GM21576 (cell line): ENCODE results near the gene LYL1.
A peak's percentile ranks its signal among the peaks of the same experiment; 100 is the strongest.

ENCODE experiments used
- ATAC-seq: cut with Tn5 transposase; IDR thresholded peaks from one replicate; pipeline ENCODE4 v1.9.1; 2021; ENCODE audit warnings: mild to moderate bottlenecking, moderate library complexity; ENCODE audit not compliant: unreplicated experiment

LYL1 gene

DNA sequence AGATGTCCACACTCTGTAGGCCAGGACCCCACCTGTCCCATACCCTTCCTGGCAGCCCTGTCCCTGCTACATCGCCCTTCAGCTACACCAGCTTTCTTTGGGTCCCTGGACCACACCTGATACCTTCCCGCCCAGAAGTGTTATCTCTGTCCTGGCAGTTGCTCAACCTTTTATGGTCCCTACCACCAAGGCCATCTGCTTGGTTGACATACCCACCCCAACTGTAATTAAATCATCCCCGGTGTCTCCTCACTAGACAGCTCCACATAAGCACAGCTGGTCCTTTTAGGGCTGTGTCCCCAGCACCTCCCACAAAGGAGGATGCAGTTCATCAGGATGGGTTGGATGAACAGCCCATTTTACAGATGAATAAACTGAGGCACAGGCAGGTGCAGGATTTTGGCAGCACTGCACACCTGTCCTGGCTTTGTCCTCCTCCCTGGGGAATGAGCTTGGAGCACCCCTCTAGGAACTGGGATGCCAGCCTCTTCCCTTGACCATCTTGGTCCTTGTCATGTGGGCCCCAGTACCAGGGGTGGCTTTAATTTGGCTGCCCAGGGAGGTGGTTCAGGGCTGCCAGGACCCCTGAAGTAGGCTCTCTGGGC is 28.3 kb upstream of the LYL1 start:
- ATAC-seq = no peak

DNA sequence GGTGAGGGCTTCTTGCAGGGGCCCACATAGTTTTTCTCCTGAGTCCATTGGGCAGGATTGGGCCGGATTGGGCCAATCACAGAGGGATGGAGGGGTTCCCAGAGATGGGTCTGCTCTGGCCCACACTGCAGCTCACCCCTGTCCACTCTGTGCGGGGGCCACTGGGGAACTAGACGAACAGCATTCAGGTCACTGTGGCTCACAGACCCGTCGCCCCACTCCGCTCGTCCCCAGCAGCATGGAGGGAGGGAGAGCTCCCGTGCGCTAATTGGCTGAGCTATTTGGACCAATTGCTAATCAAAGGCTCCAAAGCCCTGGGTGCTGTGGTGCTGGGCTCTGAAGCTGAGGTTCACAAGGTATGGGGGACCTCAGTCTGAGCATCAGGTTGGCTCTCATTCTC is 26.7 kb upstream of the LYL1 start:
- ATAC-seq = no peak

DNA sequence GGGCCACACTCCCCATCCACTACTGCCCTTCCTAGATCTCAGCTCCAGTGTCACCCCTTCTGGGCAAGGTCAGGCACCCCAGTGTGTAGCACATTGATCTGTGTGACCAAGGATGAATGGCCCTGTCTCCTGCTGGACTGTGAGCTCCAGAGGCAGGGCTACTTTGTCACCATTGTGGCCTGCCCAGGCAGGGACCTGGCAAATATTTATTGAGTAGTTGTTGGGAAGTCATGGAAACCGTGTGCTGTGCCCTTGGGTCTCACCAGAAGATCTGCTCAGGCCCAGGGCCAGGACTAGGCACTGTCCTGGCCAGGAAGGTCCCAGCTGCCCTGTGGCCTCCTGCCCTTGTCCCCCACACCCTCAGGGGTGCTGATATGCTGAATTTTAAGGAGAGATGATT is 25.9 kb upstream of the LYL1 start:
- no peak for ATAC-seq

GRCh38 chr19:13127811-13128575 is 25.3 kb upstream of the LYL1 start:
- ATAC-seq = no peak

GRCh38 chr19:13127051-13127450 is 24.4 kb upstream of the LYL1 start:
- no peak for ATAC-seq

GRCh38 chr19:13122980-13123957 is 20.6 kb upstream of the LYL1 start:
- no peak for ATAC-seq

GRCh38 chr19:13122275-13122878 is 19.7 kb upstream of the LYL1 start:
- no peak for ATAC-seq

GRCh38 chr19:13121551-13122274 is 19.1 kb upstream of the LYL1 start:
- ATAC-seq = no peak

DNA sequence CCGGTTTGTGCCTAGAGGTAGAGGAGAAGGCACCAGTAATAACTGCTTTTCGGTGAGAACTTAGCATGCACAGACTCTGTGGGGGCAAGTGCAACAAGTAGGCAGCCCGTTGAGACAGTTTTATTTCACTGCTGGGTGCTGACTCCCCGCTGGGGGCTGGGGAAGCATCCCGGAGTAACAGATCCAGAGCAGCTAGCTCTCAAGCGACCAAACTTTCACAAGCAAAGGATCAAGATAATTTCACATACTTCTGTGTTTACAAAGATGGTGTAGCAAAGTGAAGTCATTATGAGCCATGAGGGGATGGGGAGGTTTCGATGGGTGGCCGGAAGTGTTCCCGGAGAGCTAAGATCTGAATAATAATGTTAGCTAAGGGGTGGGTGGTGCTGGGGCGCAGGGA is 18.2 kb upstream of the LYL1 start:
- ATAC-seq = no peak

- ATAC-seq = no peak
These were observed 17.4 kb upstream of the LYL1 start for GRCh38 chr19:13120031-13120430.

DNA sequence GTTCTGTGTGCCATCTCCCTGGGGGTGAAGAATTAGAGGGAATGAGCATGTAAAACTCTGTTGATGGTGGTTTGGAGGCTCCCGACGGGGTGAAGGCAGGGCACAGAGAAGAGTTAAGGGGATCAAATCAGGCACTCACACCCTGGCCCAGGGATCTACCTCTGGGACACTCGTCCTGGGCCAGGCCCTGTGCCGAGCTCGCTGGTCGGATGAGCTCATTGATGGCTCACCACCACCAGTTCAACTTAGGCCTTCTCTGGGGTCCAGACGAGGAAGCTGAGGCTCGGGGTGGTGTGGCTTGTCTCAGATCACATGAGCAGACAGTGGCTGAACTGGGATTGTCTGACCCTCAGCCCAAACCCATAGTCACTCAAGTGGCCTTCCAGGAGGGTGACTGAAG is 17.0 kb upstream of the LYL1 start:
- no peak for ATAC-seq

DNA sequence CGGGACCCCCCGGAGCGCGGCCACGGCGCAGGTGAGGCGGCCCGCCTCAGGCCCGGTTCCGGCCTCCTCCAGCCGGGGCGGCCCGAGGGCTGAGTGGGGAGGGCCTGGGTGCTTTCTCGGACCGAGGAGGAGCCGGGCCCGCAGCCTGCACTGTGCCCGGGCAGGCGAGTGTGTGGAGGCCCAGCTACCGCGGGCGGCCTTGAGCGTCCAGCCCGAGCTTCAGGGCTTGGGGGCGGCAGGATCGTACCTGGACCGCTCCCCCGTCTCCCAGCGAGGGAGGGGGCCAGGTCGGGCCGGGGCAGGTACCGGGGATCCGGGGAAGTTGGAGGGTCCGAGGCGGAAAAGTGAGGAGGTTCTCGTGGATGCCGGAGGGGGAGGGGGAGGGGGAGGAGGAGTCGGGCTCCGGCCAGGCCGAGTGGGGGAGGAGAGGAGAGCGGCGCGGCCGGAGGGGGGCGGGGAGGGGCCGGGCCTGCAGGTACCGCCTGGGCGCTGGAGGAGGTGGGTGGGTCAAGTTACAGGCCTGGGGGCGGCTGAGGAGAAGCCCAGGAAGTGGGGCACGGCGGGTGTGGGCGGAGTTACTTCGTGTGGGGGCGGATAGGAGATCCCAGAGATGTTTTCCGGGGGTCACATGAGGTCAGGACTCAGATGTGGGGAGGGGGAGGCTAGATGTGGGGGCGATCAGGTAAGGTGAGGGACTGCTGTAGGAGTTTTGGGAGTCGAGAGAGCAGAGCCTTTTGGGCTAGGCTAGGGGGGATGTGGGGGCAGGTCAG is 16.0 kb upstream of the LYL1 start:
- ATAC-seq = no peak

- peak; percentile 55 for ATAC-seq
These were observed 15.2 kb upstream of the LYL1 start, which contains the start of gene NACC1 for GRCh38 chr19:13117772-13118423. TSS of gene NACC1 (plus strand) at chr19:13118264. CDS start at chr19:13135208, 16,944 bp downstream.

GRCh38 chr19:13117176-13117771 is 14.6 kb upstream of the LYL1 start:
- no peak for ATAC-seq

DNA sequence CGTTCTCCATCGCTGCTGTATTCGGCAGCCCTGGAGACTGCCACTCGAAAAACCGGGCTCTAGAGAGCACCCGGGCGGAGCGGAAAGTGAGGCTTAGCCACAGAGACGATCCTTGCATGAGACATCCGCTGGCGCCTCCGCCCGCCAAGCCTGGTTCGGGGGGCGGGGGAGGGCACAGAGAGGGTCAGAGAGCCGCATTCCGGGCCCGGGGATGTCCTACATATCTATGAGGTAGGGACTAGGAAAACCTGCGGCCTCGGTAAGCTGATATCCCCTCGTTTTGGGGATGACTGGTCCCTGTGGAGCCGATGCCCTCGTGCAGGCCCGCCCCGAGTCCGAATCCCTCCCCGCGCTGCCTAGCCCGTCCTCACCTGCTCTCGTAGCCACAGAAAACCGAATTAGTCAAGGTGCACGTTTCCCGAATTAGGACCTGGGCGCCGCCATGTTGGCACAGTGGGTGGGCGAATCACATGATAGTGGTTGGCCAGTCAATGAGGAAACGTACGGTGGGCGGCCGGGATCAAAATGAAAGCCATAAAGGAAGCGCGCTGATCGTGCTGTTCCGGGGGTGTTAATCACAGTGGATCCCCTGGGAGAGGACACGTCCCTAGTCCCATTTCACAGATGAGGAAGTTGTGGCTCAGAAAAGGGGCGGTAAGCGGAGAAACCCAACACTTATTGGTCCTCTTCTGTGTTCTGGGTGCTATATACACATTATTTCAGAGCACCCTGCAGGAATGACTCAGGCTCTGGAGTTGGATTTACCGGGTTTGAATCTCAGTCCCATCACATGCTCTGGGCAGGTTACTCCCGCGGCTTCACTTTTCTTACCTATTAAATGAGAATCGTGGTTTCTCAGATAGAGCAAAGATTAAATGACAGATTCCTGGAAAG is 13.9 kb upstream of the LYL1 start, which contains the start of gene TRMT1:
TRMT1 (minus strand) TSS at position 459 of the 894 bp plus-strand sequence; CDS start at position 118, 341 bp downstream.
- peak; percentile 48 for ATAC-seq

DNA sequence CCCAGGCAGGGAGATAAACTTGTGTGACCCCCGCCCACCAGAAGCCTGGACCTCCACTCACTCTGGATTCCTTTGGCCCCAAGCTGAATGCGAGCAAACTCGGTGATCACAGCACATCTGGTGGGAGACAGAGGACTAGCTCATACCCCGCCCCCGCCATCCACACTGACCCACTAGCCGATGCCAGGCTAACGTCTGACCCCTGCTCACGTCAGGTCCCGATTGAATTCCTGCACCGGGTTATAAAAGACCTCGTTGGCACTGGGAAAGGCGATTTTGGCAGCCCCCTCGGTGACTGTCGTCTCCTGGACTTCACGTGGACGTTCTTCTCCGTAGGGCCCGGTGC is 13.3 kb upstream of the LYL1 start:
- ATAC-seq = no peak

- no peak for ATAC-seq
These were observed 9.9 kb upstream of the LYL1 start for GRCh38 chr19:13112555-13112954.
